ENCODE results near the gene CACUL1.
"Not testable (repeated sequence)": the region's sequence is repeated elsewhere in the genome, so short reads cannot be mapped to it uniquely, and the experiment has no call there.

Gene CACUL1

GRCh38 chr10:118793545-118793944, 38.8 kb upstream of the CACUL1 start:
- DNase-seq (ENCODE audit: low read depth), result no peak
- no peak for TF ChIP-seq CTCF (IDR thresholded peaks at IDR 0.05; ENCODE audit: low read length, missing control alignments)

GRCh38 chr10:118792526-118792925, 37.8 kb upstream of the CACUL1 start:
- no peak overlapping the region for H3K4me3 ChIP-seq (replicated peaks; ENCODE audit: low read depth, low read length)
- TF ChIP-seq CTCF (IDR thresholded peaks at IDR 0.05; ENCODE audit: low read length, missing control alignments), result no peak
- DNase-seq (ENCODE audit: low read depth), result peak; percentile 9

More at GRCh38 chr10:118793545-118793944, 38.8 kb upstream of the CACUL1 start:
- H3K4me3 ChIP-seq (replicated peaks; ENCODE audit: low read depth, low read length), result no peak overlapping the region

- DNase-seq (ENCODE audit: low read depth), result no peak
- H3K4me3 ChIP-seq (replicated peaks; ENCODE audit: low read depth, low read length), result no peak overlapping the region
- no peak for TF ChIP-seq CTCF (IDR thresholded peaks at IDR 0.05; ENCODE audit: low read length, missing control alignments)
Measured at GRCh38 chr10:118790058-118790457, 35.3 kb upstream of the CACUL1 start.

- DNase-seq (ENCODE audit: low read depth), result no peak
- TF ChIP-seq CTCF (IDR thresholded peaks at IDR 0.05; ENCODE audit: low read length, missing control alignments), result no peak
Measured at GRCh38 chr10:118785551-118785950, 30.8 kb upstream of the CACUL1 start.

GRCh38 chr10:118783776-118784545, 29.2 kb upstream of the CACUL1 start:
- DNase-seq (ENCODE audit: low read depth), result no peak
- no peak for TF ChIP-seq CTCF (IDR thresholded peaks at IDR 0.05; ENCODE audit: low read length, missing control alignments)
- no peak overlapping the region for H3K4me3 ChIP-seq (replicated peaks; ENCODE audit: low read depth, low read length)

More at GRCh38 chr10:118785551-118785950, 30.8 kb upstream of the CACUL1 start:
- no peak overlapping the region for H3K4me3 ChIP-seq (replicated peaks; ENCODE audit: low read depth, low read length)

- DNase-seq (ENCODE audit: low read depth); H3K4me3 ChIP-seq (replicated peaks; ENCODE audit: low read depth, low read length): not testable (repeated sequence)
Measured at GRCh38 chr10:118782916-118783465, 28.2 kb upstream of the CACUL1 start.

GRCh38 chr10:118781541-118781940, 26.8 kb upstream of the CACUL1 start:
- no peak for DNase-seq (ENCODE audit: low read depth)
- H3K4me3 ChIP-seq (replicated peaks; ENCODE audit: low read depth, low read length), result no peak overlapping the region
- TF ChIP-seq CTCF (IDR thresholded peaks at IDR 0.05; ENCODE audit: low read length, missing control alignments), result no peak
